HCT116 (cell line): Measurements from ENCODE around the gene ATG16L1. TPM values are rescaled to one million over a fixed set of nuclear protein-coding genes. Genes with fewer than 3 reads are reported as not detected.

ENCODE experiments used
- ATAC-seq: fragments of 200-7000 bp; cut with Tn5 transposase; 2 replicates; pipeline ENCODE4 v1.9.1; 2020; ENCODE audit warnings: mild to moderate bottlenecking, moderate library complexity
- BruUV-seq: library from RNA; stranded (reverse); fragments of 400-500 nt; replicated peaks from 2 replicates; lab custom pipeline; 2021; lab: Mats Ljungman, UMichigan
- CTCF ChIA-PET: fragments of 300-600 bp; sonication (Branson Sonifier 250); formaldehyde crosslinking; loops from one replicate; lab custom pipeline; 2021; ENCODE audit warnings: antibody characterized with exemption; lab: Charles Lee
- POLR2A ChIA-PET: fragments of 300-600, 350-600 bp; sonication (Branson Sonifier 250); formaldehyde crosslinking; loops from one replicate; lab custom pipeline; 2021; ENCODE audit warnings: antibody characterized with exemption; lab: Charles Lee
- RAD21 ChIA-PET, 2 experiments: fragments of 300-600 bp; sonication (Branson Sonifier 250); formaldehyde crosslinking; loops; one replicate each; lab custom pipeline; 2023; ENCODE audit warnings: low total read pairs in 2 of 2; ENCODE audit not compliant: uncharacterized antibody in 2 of 2, unreplicated experiment in 2 of 2, low non-redundant PET in 1 of 2; lab: Charles Lee
- DNase-seq: peaks from one replicate; pipeline ENCODE4 v3.0.0-alpha.2; 2010; ENCODE audit warnings: low read depth, low spot score
- H2AFZ ChIP-seq: fragments of 200-600 bp; shearing (Covaris generic), sonication (generic); 2 replicates; pipeline ENCODE4 v1.6.1; 2017; ENCODE audit warnings: low read depth, mixed run types, mixed read lengths, antibody characterized with exemption, low read length; ENCODE audit not compliant: poor library complexity, severe bottlenecking
- H3K27ac ChIP-seq: 2 replicates; pipeline ENCODE4 v1.5.1; 2012; ENCODE audit warnings: low read depth, low read length
- H3K27me3 ChIP-seq: fragments of 200-600 bp; sonication (generic); 2 replicates; pipeline ENCODE4 v1.6.1; 2016; ENCODE audit warnings: mixed run types, low read length, mixed read lengths; ENCODE audit not compliant: insufficient read depth
- H3K36me3 ChIP-seq, 2 experiments: fragments of 200-500 bp in 1 of 2; fragments of 200-600 bp in 1 of 2; sonication (Bioruptor generic) in 1 of 2; sonication (generic) in 1 of 2; 2 replicates each; pipeline versions ENCODE4 v1.5.1 to v1.6.1; 2014 to 2016; ENCODE audit warnings: low read length in 2 of 2, inconsistent platforms in 1 of 2, mixed read lengths in 1 of 2, mixed run types in 1 of 2; ENCODE audit not compliant: insufficient read depth in 2 of 2, control insufficient read depth in 1 of 2
- H3K4me1 ChIP-seq, 2 experiments: fragments of 200-600 bp in 1 of 2; sonication (generic) in 1 of 2; 2 replicates each; pipeline versions ENCODE4 v1.5.1 to v1.6.1; 2012 to 2017; ENCODE audit warnings: low read length in 2 of 2, inconsistent platforms in 1 of 2, mild to moderate bottlenecking in 1 of 2, mixed read lengths in 1 of 2, mixed run types in 1 of 2, moderate library complexity in 1 of 2; ENCODE audit not compliant: insufficient read depth in 2 of 2, control insufficient read depth in 1 of 2
- H3K4me2 ChIP-seq: fragments of 200-600 bp; sonication (generic); 2 replicates; pipeline ENCODE4 v1.6.1; 2017; ENCODE audit warnings: mixed run types, low read length, mixed read lengths
- H3K4me3 ChIP-seq, 2 experiments: fragments of 200-600 bp in 1 of 2; sonication (generic) in 1 of 2; replicated peaks in 1 of 2; 2 replicates each; pipeline ENCODE4 v1.5.1; 2011 to 2016; ENCODE audit warnings: low read length in 2 of 2, control low read depth in 1 of 2, low read depth in 1 of 2, mild to moderate bottlenecking in 1 of 2, mixed read lengths in 1 of 2, mixed run types in 1 of 2
- H3K79me2 ChIP-seq: fragments of 200-600 bp; sonication (generic); 2 replicates; pipeline ENCODE4 v1.6.1; 2017; ENCODE audit warnings: mild to moderate bottlenecking, mixed run types, low read length, moderate library complexity, mixed read lengths; ENCODE audit not compliant: insufficient read depth
- H3K9ac ChIP-seq: fragments of 200-600 bp; sonication (generic); 2 replicates; pipeline ENCODE4 v1.6.1; 2016; ENCODE audit warnings: low read length, mixed read lengths
- H3K9me2 ChIP-seq: fragments of 200-600 bp; sonication (generic), shearing (Covaris generic); 2 replicates; pipeline ENCODE4 v1.6.1; 2017; ENCODE audit warnings: mixed run types, mild to moderate bottlenecking, moderate library complexity; ENCODE audit not compliant: insufficient read depth
- H3K9me3 ChIP-seq, 2 experiments: fragments of 200-500 bp in 1 of 2; fragments of 200-600 bp in 1 of 2; sonication (Bioruptor generic) in 1 of 2; sonication (generic) in 1 of 2; 2 replicates each; pipeline ENCODE4 v1.6.1; 2014 to 2017; ENCODE audit warnings: low read length in 2 of 2, mixed read lengths in 2 of 2, inconsistent platforms in 1 of 2, low read depth in 1 of 2, mild to moderate bottlenecking in 1 of 2, mixed run types in 1 of 2, moderate library complexity in 1 of 2; ENCODE audit not compliant: control insufficient read depth in 1 of 2, insufficient read depth in 1 of 2
- H4K20me1 ChIP-seq: fragments of 200-600 bp; sonication (generic), shearing (Covaris generic); 2 replicates; pipeline ENCODE4 v1.6.1; 2017; ENCODE audit warnings: mixed run types, mild to moderate bottlenecking, moderate library complexity; ENCODE audit not compliant: insufficient read depth
- EZH2phosphoT487 ChIP-seq: fragments of 200-600 bp; IDR thresholded peaks from 2 replicates; pipeline ENCODE4 v1.6.1; 2018; ENCODE audit warnings: antibody characterized with exemption, borderline replicate concordance
- JUND ChIP-seq: IDR thresholded peaks from 2 replicates; pipeline ENCODE4 v1.6.1; 2012
- RAD21 ChIP-seq: IDR thresholded peaks from 2 replicates; pipeline ENCODE4 v1.6.1; 2012; ENCODE audit warnings: low read depth, mild to moderate bottlenecking
- SP1 ChIP-seq: IDR thresholded peaks from 2 replicates; pipeline ENCODE4 v1.6.1; 2012; ENCODE audit warnings: low read depth
- SRF ChIP-seq: IDR thresholded peaks from 2 replicates; pipeline ENCODE4 v1.6.1; 2012; ENCODE audit warnings: low read depth
- YY1 ChIP-seq: IDR thresholded peaks from 2 replicates; pipeline ENCODE4 v1.6.1; 2011; ENCODE audit warnings: low read length, low read depth, moderate library complexity, mild to moderate bottlenecking; ENCODE audit not compliant: insufficient replicate concordance; ENCODE audit errors: extremely low read depth
- ZFX ChIP-seq: fragments of 450-650 bp; IDR thresholded peaks from 2 replicates; pipeline ENCODE4 v1.6.1; 2017
- ZNF274 ChIP-seq: fragments of 200-500 bp; sonication (Bioruptor generic); IDR thresholded peaks from 2 replicates; pipeline ENCODE4 v1.6.1; 2014; ENCODE audit warnings: mild to moderate bottlenecking, low read depth, low read length, inconsistent platforms
- intact Hi-C: fragments of 100-400 bp; cut with micrococcal nuclease; formaldehyde crosslinking; loops from 2 replicates; pipeline ENCODE4 v1.10.0; 2022
- total RNA-seq: library from RNA; stranded (reverse); gene quantifications from one replicate; pipeline ENCODE4 v1.2.1, GENCODE V29; 2021; ENCODE audit not compliant: unreplicated experiment
- TF ChIP-seq, protein P1 (sequence below): IDR thresholded peaks from 2 replicates; pipeline ENCODE4 v1.6.1; 2012; ENCODE audit warnings: low read depth
- TF ChIP-seq, protein P2 (sequence below), 3 experiments: fragments of 200-600 bp in 1 of 3; sonication (generic) in 1 of 3; IDR thresholded peaks in 2 of 3; conservative IDR thresholded peaks in 1 of 3; 2 replicates each; pipeline ENCODE4 v1.5.1; 2012 to 2017; ENCODE audit warnings: low read depth in 2 of 3, low read length in 2 of 3, antibody characterized with exemption in 1 of 3, borderline replicate concordance in 1 of 3, control low read depth in 1 of 3, mild to moderate bottlenecking in 1 of 3, mixed read lengths in 1 of 3, mixed run types in 1 of 3, moderate library complexity in 1 of 3; ENCODE audit not compliant: insufficient read depth in 1 of 3

ATG16L1 gene
- total RNA-seq, 1 experiment from 2014 or later: 43.4 TPM

DNA sequence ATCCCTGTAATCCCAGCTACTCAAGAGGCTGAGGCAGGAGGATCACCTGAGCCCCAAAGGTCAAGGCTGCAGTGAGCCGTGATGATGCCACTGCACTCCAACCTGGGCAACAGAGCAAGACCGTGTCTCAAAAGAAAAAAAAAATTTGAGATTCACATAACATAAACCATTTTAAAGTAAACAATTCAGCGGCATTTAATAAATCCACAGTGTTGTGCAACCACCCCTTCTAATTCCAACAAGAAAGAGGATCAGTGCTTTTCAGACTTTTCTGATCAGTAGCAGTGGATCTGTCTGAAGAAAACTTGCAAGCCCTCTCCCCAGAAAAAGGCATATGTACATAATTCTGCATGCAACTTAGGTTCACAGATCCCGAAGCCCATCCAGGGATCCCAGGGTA lies 48.9 kb downstream of the ATG16L1 start:
- no peak overlapping the region for H3K27ac ChIP-seq
- no peaks in the 10 kb centered on the region for H3K4me1 ChIP-seq
- RAD21 ChIA-PET: no interaction called here
- no TSS peak for BruUV-seq
- H3K9me3 ChIP-seq: no peaks in the 10 kb centered on the region
- no peaks in the 10 kb centered on the region for H4K20me1 ChIP-seq
- no peaks in the 10 kb centered on the region for H3K79me2 ChIP-seq
- H3K4me3 ChIP-seq: no peak overlapping the region
- H3K9ac ChIP-seq: no peak overlapping the region
- DNase-seq (no peak), ATAC-seq (no peak)
- intact Hi-C loops: no loop called here
- TF ChIP-seq ZFX: no peak
- peaks cover 2 to 6% of the 10 kb centered on the region in 2 experiments; a peak in 2 of 4 replicates for H3K36me3 ChIP-seq
- CTCF ChIA-PET: no interaction called here
- POLR2A ChIA-PET: no interaction called here
- no peak overlapping the region for H3K4me2 ChIP-seq
- no peaks in the 10 kb centered on the region for H3K27me3 ChIP-seq
- no peaks in the 10 kb centered on the region for H3K9me2 ChIP-seq
- no peak overlapping the region for H2AFZ ChIP-seq

DNA sequence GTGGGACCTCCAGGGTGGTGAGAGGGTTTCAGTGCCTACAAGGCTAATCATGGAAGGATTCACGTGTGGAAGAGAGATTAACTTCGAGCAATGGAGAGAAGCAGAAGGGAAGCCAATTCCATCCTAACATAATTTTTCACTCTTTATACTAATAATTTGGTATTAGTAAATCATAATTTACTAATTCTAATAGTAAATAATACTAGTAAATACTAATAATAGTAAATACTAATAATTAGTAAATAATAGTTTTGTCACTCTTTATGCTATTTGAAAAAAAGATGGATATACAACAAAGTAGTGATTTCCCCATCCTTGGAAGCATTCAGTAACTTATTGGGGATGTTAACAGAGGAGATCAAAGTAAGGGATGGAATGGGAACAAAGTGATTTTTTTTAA lies 49.8 kb downstream of the ATG16L1 start:
- intact Hi-C loops: no loop called here
- POLR2A ChIA-PET: no interaction called here
- Histone ChIP-seq H3K27ac (no peak overlapping the region), H3K4me1 (no peaks in the 10 kb centered on the region), H3K4me3 (no peak overlapping the region), H3K36me3 (peaks cover under 1% of the 10 kb centered on the region in 2 experiments; a peak in 1 of 4 replicates), H4K20me1 (no peaks in the 10 kb centered on the region), H3K9ac (no peak overlapping the region), H3K4me2 (no peak overlapping the region), H3K27me3 (no peaks in the 10 kb centered on the region), H3K9me2 (no peaks in the 10 kb centered on the region), H3K79me2 (no peaks in the 10 kb centered on the region), H3K9me3 (no peaks in the 10 kb centered on the region), H2AFZ (no peak overlapping the region)
- RAD21 ChIA-PET: no interaction called here
- TF ChIP-seq SP1 (no peak), ZNF274 (no peak), ZFX (no peak), YY1 (no peak), RAD21 (no peak), SRF (no peak), EZH2phosphoT487 (no peak), JUND (no peak)
- TF ChIP-seq, protein P1, sequence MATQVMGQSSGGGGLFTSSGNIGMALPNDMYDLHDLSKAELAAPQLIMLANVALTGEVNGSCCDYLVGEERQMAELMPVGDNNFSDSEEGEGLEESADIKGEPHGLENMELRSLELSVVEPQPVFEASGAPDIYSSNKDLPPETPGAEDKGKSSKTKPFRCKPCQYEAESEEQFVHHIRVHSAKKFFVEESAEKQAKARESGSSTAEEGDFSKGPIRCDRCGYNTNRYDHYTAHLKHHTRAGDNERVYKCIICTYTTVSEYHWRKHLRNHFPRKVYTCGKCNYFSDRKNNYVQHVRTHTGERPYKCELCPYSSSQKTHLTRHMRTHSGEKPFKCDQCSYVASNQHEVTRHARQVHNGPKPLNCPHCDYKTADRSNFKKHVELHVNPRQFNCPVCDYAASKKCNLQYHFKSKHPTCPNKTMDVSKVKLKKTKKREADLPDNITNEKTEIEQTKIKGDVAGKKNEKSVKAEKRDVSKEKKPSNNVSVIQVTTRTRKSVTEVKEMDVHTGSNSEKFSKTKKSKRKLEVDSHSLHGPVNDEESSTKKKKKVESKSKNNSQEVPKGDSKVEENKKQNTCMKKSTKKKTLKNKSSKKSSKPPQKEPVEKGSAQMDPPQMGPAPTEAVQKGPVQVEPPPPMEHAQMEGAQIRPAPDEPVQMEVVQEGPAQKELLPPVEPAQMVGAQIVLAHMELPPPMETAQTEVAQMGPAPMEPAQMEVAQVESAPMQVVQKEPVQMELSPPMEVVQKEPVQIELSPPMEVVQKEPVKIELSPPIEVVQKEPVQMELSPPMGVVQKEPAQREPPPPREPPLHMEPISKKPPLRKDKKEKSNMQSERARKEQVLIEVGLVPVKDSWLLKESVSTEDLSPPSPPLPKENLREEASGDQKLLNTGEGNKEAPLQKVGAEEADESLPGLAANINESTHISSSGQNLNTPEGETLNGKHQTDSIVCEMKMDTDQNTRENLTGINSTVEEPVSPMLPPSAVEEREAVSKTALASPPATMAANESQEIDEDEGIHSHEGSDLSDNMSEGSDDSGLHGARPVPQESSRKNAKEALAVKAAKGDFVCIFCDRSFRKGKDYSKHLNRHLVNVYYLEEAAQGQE: no peak
- TF ChIP-seq, protein P2, sequence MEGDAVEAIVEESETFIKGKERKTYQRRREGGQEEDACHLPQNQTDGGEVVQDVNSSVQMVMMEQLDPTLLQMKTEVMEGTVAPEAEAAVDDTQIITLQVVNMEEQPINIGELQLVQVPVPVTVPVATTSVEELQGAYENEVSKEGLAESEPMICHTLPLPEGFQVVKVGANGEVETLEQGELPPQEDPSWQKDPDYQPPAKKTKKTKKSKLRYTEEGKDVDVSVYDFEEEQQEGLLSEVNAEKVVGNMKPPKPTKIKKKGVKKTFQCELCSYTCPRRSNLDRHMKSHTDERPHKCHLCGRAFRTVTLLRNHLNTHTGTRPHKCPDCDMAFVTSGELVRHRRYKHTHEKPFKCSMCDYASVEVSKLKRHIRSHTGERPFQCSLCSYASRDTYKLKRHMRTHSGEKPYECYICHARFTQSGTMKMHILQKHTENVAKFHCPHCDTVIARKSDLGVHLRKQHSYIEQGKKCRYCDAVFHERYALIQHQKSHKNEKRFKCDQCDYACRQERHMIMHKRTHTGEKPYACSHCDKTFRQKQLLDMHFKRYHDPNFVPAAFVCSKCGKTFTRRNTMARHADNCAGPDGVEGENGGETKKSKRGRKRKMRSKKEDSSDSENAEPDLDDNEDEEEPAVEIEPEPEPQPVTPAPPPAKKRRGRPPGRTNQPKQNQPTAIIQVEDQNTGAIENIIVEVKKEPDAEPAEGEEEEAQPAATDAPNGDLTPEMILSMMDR (IDR thresholded peaks at IDR 0.05 in 2 of 3, conservative IDR thresholded peaks at IDR 0.05 in 1 of 3; ENCODE audit: borderline replicate concordance in 1 of 3, insufficient read depth in 1 of 3, low read depth in 2 of 3, low read length in 2 of 3): no peak
- no TSS peak for BruUV-seq
- CTCF ChIA-PET: no interaction called here
- no peak for DNase-seq
- no peak for ATAC-seq
